RWPE2 (cell line): ENCODE data around the gene DCLK3.

ENCODE experiments used
- ATAC-seq: fragments of 200-7000 bp; cut with Tn5 transposase; 3 replicates; pipeline ENCODE4 v1.9.1; 2021; ENCODE audit warnings: low read depth
- DNase-seq: peaks from one replicate; pipeline ENCODE4 v3.0.0-alpha.2; 2020; ENCODE audit warnings: low spot score
- H3K27ac ChIP-seq: fragments of 450-650 bp; 2 replicates; pipeline ENCODE4 v1.5.1; 2017; ENCODE audit warnings: mild to moderate bottlenecking; ENCODE audit not compliant: poor library complexity, severe bottlenecking
- H3K27me3 ChIP-seq: fragments of 250-450 bp; sonication (Bioruptor Pico); 2 replicates; pipeline ENCODE4 v1.5.1; 2021; ENCODE audit warnings: mild to moderate bottlenecking, moderate library complexity; ENCODE audit not compliant: insufficient read depth, poor library complexity, severe bottlenecking
- H3K36me3 ChIP-seq: fragments of 250-450 bp; sonication (Bioruptor Pico); 2 replicates; pipeline ENCODE4 v1.5.1; 2020; ENCODE audit warnings: low read depth, mild to moderate bottlenecking, moderate library complexity
- H3K4me1 ChIP-seq: fragments of 250-450 bp; sonication (Bioruptor Pico); 2 replicates; pipeline ENCODE4 v1.5.1; 2021; ENCODE audit warnings: mild to moderate bottlenecking, moderate library complexity; ENCODE audit not compliant: insufficient read depth, poor library complexity, severe bottlenecking
- H3K4me3 ChIP-seq: fragments of 250-450 bp; sonication (Bioruptor Pico); 2 replicates; pipeline ENCODE4 v1.5.1; 2021; ENCODE audit warnings: mild to moderate bottlenecking, moderate library complexity; ENCODE audit not compliant: severe bottlenecking
- H3K9me3 ChIP-seq: fragments of 250-450 bp; sonication (Bioruptor Pico); 2 replicates; pipeline ENCODE4 v1.5.1; 2021; ENCODE audit warnings: mild to moderate bottlenecking, moderate library complexity; ENCODE audit not compliant: severe bottlenecking
- TF ChIP-seq, protein P1 (sequence below): fragments of 450-650 bp; IDR thresholded peaks from one replicate; pipeline ENCODE4 v1.5.1; 2017; ENCODE audit warnings: mild to moderate bottlenecking, moderate library complexity; ENCODE audit not compliant: poor library complexity, severe bottlenecking

The DCLK3 gene

DNA sequence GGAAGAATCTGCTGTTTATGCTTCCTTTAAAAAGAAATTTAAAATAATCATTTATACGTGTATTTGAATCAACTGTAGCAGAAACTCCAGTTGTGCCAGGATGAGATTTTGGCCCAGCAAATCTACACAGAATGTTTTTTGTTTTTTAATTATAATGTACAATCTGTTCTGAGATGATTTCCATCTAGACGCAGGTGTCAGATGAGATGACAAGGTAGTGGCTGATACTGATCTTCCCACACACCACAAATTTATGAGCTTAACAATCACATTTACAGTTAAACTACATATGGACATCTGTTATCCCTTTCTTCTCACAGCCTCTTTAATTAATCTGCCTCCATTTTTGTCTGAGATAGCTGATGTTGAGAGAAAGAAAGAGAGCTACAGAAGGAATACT lies 23.6 kb downstream of the DCLK3 start:
- TF ChIP-seq, protein P1, sequence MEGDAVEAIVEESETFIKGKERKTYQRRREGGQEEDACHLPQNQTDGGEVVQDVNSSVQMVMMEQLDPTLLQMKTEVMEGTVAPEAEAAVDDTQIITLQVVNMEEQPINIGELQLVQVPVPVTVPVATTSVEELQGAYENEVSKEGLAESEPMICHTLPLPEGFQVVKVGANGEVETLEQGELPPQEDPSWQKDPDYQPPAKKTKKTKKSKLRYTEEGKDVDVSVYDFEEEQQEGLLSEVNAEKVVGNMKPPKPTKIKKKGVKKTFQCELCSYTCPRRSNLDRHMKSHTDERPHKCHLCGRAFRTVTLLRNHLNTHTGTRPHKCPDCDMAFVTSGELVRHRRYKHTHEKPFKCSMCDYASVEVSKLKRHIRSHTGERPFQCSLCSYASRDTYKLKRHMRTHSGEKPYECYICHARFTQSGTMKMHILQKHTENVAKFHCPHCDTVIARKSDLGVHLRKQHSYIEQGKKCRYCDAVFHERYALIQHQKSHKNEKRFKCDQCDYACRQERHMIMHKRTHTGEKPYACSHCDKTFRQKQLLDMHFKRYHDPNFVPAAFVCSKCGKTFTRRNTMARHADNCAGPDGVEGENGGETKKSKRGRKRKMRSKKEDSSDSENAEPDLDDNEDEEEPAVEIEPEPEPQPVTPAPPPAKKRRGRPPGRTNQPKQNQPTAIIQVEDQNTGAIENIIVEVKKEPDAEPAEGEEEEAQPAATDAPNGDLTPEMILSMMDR = no peak
- Histone ChIP-seq H3K4me3 (no peak overlapping the region), H3K27me3 (no peaks in the 10 kb centered on the region), H3K9me3 (no peaks in the 10 kb centered on the region), H3K27ac (no peak overlapping the region), H3K4me1 (no peaks in the 10 kb centered on the region), H3K36me3 (no peaks in the 10 kb centered on the region)
- ATAC-seq (no peak), DNase-seq (no peak)

DNA sequence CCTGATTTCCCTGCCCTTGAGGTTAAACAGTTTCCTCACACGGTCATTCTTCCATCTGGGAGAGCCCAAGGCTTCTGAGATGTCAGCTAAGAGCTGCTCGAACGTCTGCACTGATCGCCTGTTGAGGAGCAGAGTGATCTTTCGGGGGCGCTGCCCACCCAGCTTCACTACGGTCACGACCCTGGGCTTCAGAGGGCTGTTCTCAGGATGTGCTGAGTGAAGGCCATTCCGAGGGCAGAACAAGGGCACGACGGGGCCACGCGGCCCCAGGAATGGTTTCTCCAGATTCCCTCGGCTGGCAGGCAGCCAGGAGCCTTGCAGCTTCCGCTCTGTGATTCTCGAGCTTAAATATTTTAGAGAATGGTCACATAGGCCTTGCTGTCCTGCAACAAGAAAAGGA lies 25.7 kb downstream of the DCLK3 start:
- Histone ChIP-seq H3K27ac (no peak overlapping the region), H3K9me3 (no peaks in the 10 kb centered on the region)

DNA sequence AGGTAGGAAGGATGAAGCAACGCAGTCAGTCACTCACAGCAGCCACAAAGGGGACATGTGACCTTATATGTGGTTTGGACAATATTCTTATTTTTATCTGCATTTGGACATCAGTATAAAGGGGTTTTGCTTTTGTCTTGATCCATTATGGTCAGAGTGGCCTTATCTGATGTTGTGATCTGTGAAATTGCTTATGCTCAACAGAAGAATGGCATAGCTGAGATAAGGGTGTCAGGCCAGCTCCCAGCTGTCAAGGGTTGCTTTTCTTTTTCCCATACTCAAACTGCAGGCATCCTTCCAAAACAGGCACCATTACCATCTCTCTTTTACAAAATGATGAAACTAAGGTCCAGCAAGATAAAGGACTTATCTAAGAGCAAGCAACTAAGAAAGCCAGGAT lies 28.1 kb downstream of the DCLK3 start:
- no peak for DNase-seq
- no peaks in the 10 kb centered on the region for H3K4me1 ChIP-seq
- no peaks in the 10 kb centered on the region for H3K27me3 ChIP-seq
- H3K27ac ChIP-seq = no peak overlapping the region
- ATAC-seq = no peak
- TF ChIP-seq, protein P1 = no peak
- no peak overlapping the region for H3K4me3 ChIP-seq
- H3K36me3 ChIP-seq = no peaks in the 10 kb centered on the region
- H3K9me3 ChIP-seq = no peaks in the 10 kb centered on the region

More for the DNA sequence above, 25.7 kb downstream of the DCLK3 start:
- TF ChIP-seq, protein P1 = no peak
- no peak for DNase-seq
- Histone ChIP-seq H3K4me1 (no peaks in the 10 kb centered on the region), H3K27me3 (no peaks in the 10 kb centered on the region), H3K4me3 (no peak overlapping the region), H3K36me3 (no peaks in the 10 kb centered on the region)
- ATAC-seq = no peak

DNA sequence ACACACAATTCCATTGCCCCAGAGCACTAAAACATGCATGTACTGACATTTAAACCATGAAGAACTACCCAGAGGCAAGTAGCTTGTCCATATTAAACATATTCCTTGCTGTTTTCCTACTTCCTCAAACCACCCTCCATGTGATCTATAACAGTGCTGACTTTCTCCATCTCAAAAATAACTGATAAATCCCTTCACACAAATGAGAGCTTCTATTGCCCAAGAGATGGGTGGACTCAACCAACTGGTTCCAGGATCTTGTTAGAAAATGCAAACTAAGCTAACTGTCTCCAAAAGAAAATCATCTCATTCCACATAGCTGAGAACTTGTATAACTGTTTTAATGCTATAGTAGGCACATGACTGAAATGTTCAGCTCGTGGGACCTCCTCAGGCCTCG lies 29.6 kb downstream of the DCLK3 start:
- no peak for ATAC-seq
- no peaks in the 10 kb centered on the region for H3K9me3 ChIP-seq
- H3K4me1 ChIP-seq = no peaks in the 10 kb centered on the region
- H3K4me3 ChIP-seq = no peak overlapping the region
- H3K36me3 ChIP-seq = no peaks in the 10 kb centered on the region
- no peak for DNase-seq
- H3K27ac ChIP-seq = no peak overlapping the region
- H3K27me3 ChIP-seq = no peaks in the 10 kb centered on the region
- TF ChIP-seq, protein P1 = no peak

DNA sequence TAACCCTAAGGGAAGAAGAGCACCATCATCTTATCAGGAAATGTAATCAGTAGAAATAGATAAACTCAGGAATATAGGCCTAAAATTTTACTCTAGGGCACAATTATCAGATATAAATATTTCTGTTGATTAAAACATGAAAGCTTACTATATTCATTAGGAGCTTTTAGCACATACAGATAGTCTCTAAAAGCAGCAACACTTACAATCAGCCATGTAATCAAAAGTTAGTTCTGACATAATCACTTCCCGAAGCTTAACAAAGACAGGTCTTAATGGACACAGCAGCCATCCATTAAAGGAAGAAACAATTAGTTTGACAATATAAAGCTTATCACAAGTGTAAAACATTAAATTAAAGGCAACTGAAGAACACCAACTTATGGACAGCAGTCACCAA lies 30.6 kb downstream of the DCLK3 start:
- ATAC-seq = no peak
- DNase-seq = no peak
- Histone ChIP-seq H3K4me1 (no peaks in the 10 kb centered on the region), H3K4me3 (no peak overlapping the region), H3K36me3 (no peaks in the 10 kb centered on the region), H3K9me3 (no peaks in the 10 kb centered on the region), H3K27me3 (no peaks in the 10 kb centered on the region), H3K27ac (no peak overlapping the region)
- TF ChIP-seq, protein P1 = no peak
